ENCODE results near the gene TTYH1. TPM values are rescaled to one million over a fixed set of nuclear protein-coding genes. Genes with fewer than 3 reads are reported as not detected.

TTYH1 gene
- total and polyA plus RNA-seq, 2 of the 8 experiments (the other 6 are each of a cell fraction or from before 2014, with no cell fraction given): 26.7 to 46.5 TPM

GRCh38 chr19:54383330-54383729 is 31.9 kb upstream of the TTYH1 start:
- Histone ChIP-seq H3K4ac (replicated peaks; ENCODE audit: insufficient read length, low read depth, low read length) (no peak overlapping the region), H3K18ac (ENCODE audit: extremely low read depth, low read length) (no peak overlapping the region), H3K4me3 (ENCODE audit: extremely low read depth in 1 of 4, insufficient read depth in 2 of 4, low read depth in 3 of 4, low read length in 4 of 4) (no peak overlapping the region), H2BK5ac (ENCODE audit: low read depth, low read length) (no peak overlapping the region), H3K23ac (ENCODE audit: insufficient read length) (no peak overlapping the region), H3K14ac (ENCODE audit: insufficient read length) (no peak overlapping the region), H3K23me2 (ENCODE audit: low read depth, low read length) (no peaks in the 10 kb centered on the region), H2BK120ac (replicated peaks; ENCODE audit: low read depth, low read length) (no peak overlapping the region), H3K4me1 (replicated peaks in 1 of 4; ENCODE audit: control insufficient read depth in 3 of 4, insufficient read depth in 4 of 4, low read length in 3 of 4) (no peaks in the 10 kb centered on the region; a peak in 1 of 7 replicates), H3K79me2 (ENCODE audit: control insufficient read depth in 1 of 2, insufficient read depth in 2 of 2, low read length in 2 of 2) (no peaks in the 10 kb centered on the region), H2BK15ac (ENCODE audit: low read length) (no peak overlapping the region), H4K5ac (ENCODE audit: insufficient read length, low read depth, low read length) (no peak overlapping the region), H4K20me1 (replicated peaks in 1 of 2; ENCODE audit: control insufficient read depth in 1 of 2, insufficient read depth in 2 of 2, low read length in 2 of 2) (no peaks in the 10 kb centered on the region), H3K4me2 (ENCODE audit: insufficient read depth in 1 of 2, low read depth in 2 of 2, low read length in 2 of 2) (no peak overlapping the region), H3K27ac (ENCODE audit: low read depth, low read length) (no peak overlapping the region), H3K27me3 (replicated peaks in 1 of 4; ENCODE audit: control insufficient read depth in 3 of 4, extremely low read depth in 1 of 4, insufficient read depth in 3 of 4, low read length in 3 of 4) (no peaks in the 10 kb centered on the region; a peak in 2 of 7 replicates), H3K56ac (replicated peaks; ENCODE audit: insufficient read length, low read depth, low read length) (no peak overlapping the region), H4K91ac (replicated peaks; ENCODE audit: insufficient read length, low read length) (no peak overlapping the region), H2BK12ac (ENCODE audit: low read depth, low read length) (no peak overlapping the region), H3K9me3 (ENCODE audit: insufficient read depth in 2 of 2, low read depth in 1 of 2, low read length in 1 of 2) (no peaks in the 10 kb centered on the region), H3K9ac (replicated peaks in 1 of 4; ENCODE audit: extremely low read depth in 1 of 4, low read depth in 3 of 4, low read length in 3 of 4) (no peak overlapping the region), H3K36me3 (ENCODE audit: control insufficient read depth in 2 of 4, insufficient read depth in 4 of 4, low read length in 3 of 4) (no peaks in the 10 kb centered on the region), H3K79me1 (ENCODE audit: low read depth, low read length) (no peaks in the 10 kb centered on the region), H2AK5ac (ENCODE audit: low read depth, low read length) (no peak overlapping the region), H2BK20ac (ENCODE audit: low read length) (no peak overlapping the region), H2AFZ (ENCODE audit: low read length) (no peak overlapping the region), H4K8ac (ENCODE audit: extremely low read depth, insufficient read depth, low read length) (no peak overlapping the region)
- FAIRE-seq (no peak), DNase-seq (ENCODE audit: low read depth in 1 of 2, low spot score in 2 of 2) (no peak)
- 88% methylated on average over 4 of the region's 4 CpGs; no CpG with 5 or more reads in 1 of the 2 experiments for WGBS, 2 experiments (ENCODE audit: extremely low coverage in 1 of 2, insufficient coverage in 1 of 2, insufficient read length in 1 of 2, insufficient replicate concordance in 2 of 2, low coverage in 1 of 2, low lambda C conversion rate in 2 of 2, missing lambda C conversion rate in 1 of 2)
- CTCF ChIA-PET (ENCODE audit: partially characterized antibody): no interaction called here
- POLR2A ChIA-PET (ENCODE audit: partially characterized antibody): no interaction called here
- TF ChIP-seq BACH1 (IDR thresholded peaks at IDR 0.05; ENCODE audit: low read length) (no peak), POLR2AphosphoS5 (IDR thresholded peaks at IDR 0.05; ENCODE audit: low read depth, low read length) (no peak), ATF3 (IDR thresholded peaks at IDR 0.05; ENCODE audit: insufficient read depth, low read depth, low read length) (no peak), CEBPB (IDR thresholded peaks at IDR 0.05; ENCODE audit: low read depth, low read length) (no peak)
- TF ChIP-seq, protein P1, sequence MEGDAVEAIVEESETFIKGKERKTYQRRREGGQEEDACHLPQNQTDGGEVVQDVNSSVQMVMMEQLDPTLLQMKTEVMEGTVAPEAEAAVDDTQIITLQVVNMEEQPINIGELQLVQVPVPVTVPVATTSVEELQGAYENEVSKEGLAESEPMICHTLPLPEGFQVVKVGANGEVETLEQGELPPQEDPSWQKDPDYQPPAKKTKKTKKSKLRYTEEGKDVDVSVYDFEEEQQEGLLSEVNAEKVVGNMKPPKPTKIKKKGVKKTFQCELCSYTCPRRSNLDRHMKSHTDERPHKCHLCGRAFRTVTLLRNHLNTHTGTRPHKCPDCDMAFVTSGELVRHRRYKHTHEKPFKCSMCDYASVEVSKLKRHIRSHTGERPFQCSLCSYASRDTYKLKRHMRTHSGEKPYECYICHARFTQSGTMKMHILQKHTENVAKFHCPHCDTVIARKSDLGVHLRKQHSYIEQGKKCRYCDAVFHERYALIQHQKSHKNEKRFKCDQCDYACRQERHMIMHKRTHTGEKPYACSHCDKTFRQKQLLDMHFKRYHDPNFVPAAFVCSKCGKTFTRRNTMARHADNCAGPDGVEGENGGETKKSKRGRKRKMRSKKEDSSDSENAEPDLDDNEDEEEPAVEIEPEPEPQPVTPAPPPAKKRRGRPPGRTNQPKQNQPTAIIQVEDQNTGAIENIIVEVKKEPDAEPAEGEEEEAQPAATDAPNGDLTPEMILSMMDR (IDR thresholded peaks at IDR 0.05; ENCODE audit: control extremely low read depth in 1 of 3, insufficient read depth in 1 of 3, low read depth in 1 of 3, low read length in 3 of 3): no peak

Data from H1 (cell line).